Lung (tissue), 12 donors: ENCODE data around the gene ARHGAP27. TPM values are rescaled to one million over a fixed set of nuclear protein-coding genes. Genes with fewer than 3 reads are reported as not detected.

ENCODE experiments used
- ATAC-seq: fragments of 200-7000 bp; cut with Tn5 transposase; one replicate; pipeline ENCODE4 v1.9.1; 2020; ENCODE audit warnings: moderate number of reproducible peaks; ENCODE audit not compliant: insufficient read depth, low FRiP score
- DNase-seq, 3 donors: peaks; one replicate each; pipeline ENCODE4 v3.0.0-alpha.2; 2013 to 2017
- H3K27ac ChIP-seq, 2 donors: one replicate each; pipeline ENCODE4 v1.5.1; 2013; ENCODE audit warnings: mild to moderate bottlenecking in 2 of 2, moderate library complexity in 2 of 2, control low read depth in 1 of 2, inconsistent platforms in 1 of 2, low read depth in 1 of 2, low read length in 1 of 2
- H3K27me3 ChIP-seq, 3 donors: one replicate each; pipeline ENCODE4 v1.5.1; 2013; ENCODE audit warnings: low read length in 2 of 3; ENCODE audit not compliant: control insufficient read depth in 3 of 3, insufficient read depth in 3 of 3
- H3K36me3 ChIP-seq, 4 donors: one replicate each; pipeline ENCODE4 v1.5.1; 2013; ENCODE audit warnings: low read length in 4 of 4, mild to moderate bottlenecking in 1 of 4, moderate library complexity in 1 of 4; ENCODE audit not compliant: control insufficient read depth in 4 of 4, insufficient read depth in 4 of 4
- H3K4me1 ChIP-seq, 5 donors: one replicate each; pipeline ENCODE4 v1.5.1; 2013; ENCODE audit warnings: low read length in 5 of 5, mild to moderate bottlenecking in 2 of 5, moderate library complexity in 1 of 5; ENCODE audit not compliant: control insufficient read depth in 5 of 5, insufficient read depth in 5 of 5
- H3K4me3 ChIP-seq: one replicate; pipeline ENCODE4 v1.5.1; 2013; ENCODE audit warnings: mild to moderate bottlenecking, control low read depth, moderate library complexity
- H3K9ac ChIP-seq, 2 donors: one replicate each; pipeline ENCODE4 v1.5.1; 2013; ENCODE audit warnings: low read length in 2 of 2, control low read depth in 1 of 2; ENCODE audit not compliant: insufficient read depth in 1 of 2
- H3K9me3 ChIP-seq, 4 donors: one replicate each; pipeline ENCODE4 v1.5.1; 2013; ENCODE audit warnings: low read length in 3 of 4, mild to moderate bottlenecking in 1 of 4, moderate library complexity in 1 of 4; ENCODE audit not compliant: control insufficient read depth in 4 of 4, insufficient read depth in 3 of 4
- CTCF ChIP-seq: IDR thresholded peaks from 2 replicates; pipeline ENCODE4 v1.5.1; 2012; ENCODE audit warnings: mild to moderate bottlenecking; ENCODE audit errors: control extremely low read depth, extremely low read depth
- WGBS, 2 donors: extraction: QIAGEN DNeasy Blood & Tissue Kit; methylation state at CpG; one replicate each; pipeline ENCODE4 v1.1.7; 2013; 5-methylcytosine and 5-hydroxymethylcytosine counted together
- polyA plus RNA-seq, 2 donors: library from polyadenylated mRNA; stranded (reverse); fragments of 200-250 nt; gene quantifications; one replicate each; pipeline ENCODE4 v1.2.1, GENCODE V29; 2013
- total RNA-seq, 2 donors: library from RNA; depleted of rRNA in 1 of 2; stranded (reverse); fragments of >200 nt in 1 of 2; gene quantifications; one replicate each; pipeline ENCODE4 v1.2.1, GENCODE V29; 2014 to 2021
- donor health status: control.
- donor health status: control.
- donor health status: Bipolar disorder and iron deficiency.
- donor health status: healthy.
- donor health status: DM: yes; HTN: yes; CAD: no.

Gene ARHGAP27
- total and polyA plus RNA-seq, 4 donors, result 42.4 to 85.8 (median 61.8) TPM

- Histone ChIP-seq H3K27me3 (peaks cover 0 to 38% (median 26%) of the 10 kb centered on the region in 3 donors), H3K4me1 (peaks cover 0 to 21% (median 8%) of the 10 kb centered on the region in 5 donors), H3K9ac (no peak overlapping the region), H3K9me3 (no peaks in the 10 kb centered on the region), H3K36me3 (peaks cover 0 to 20% (median 0%) of the 10 kb centered on the region in 4 donors), H3K4me3 (peak overlapping the region; percentile 73), H3K27ac (peak overlapping the region; percentile 81 to 92)
- peak; percentile 77 for ATAC-seq
- no peak for TF ChIP-seq CTCF
- 0 to 1% methylated on average over 56 to 64 of the region's 64 CpGs for WGBS, 2 donors
- DNase-seq, result peak; percentile 69 to 80 (median 80)
Measured at GRCh38 chr17:45431531-45432404, 902 bp downstream of the ARHGAP27 start.

GRCh38 chr17:45430738-45431530 is 1.7 kb downstream of the ARHGAP27 start:
- Histone ChIP-seq H3K4me3 (peak overlapping the region; percentile 48), H3K27me3 (peaks cover 0 to 38% (median 28%) of the 10 kb centered on the region in 3 donors), H3K9me3 (no peaks in the 10 kb centered on the region), H3K4me1 (peaks cover 0 to 21% (median 8%) of the 10 kb centered on the region in 5 donors), H3K27ac (peak overlapping the region in 1 of 2 donors; percentile 75), H3K36me3 (peaks cover 0 to 12% (median 0%) of the 10 kb centered on the region in 4 donors), H3K9ac (no peak overlapping the region)
- DNase-seq (peak; percentile 70 to 84 (median 81)), ATAC-seq (peak; percentile 32)
- 17 to 19% methylated on average over 44 to 47 of the region's 47 CpGs for WGBS, 2 donors
- no peak for TF ChIP-seq CTCF

- WGBS, 2 donors, result 70 to 77% methylated on average over 63 to 68 of the region's 68 CpGs
- peaks cover 0 to 26% (median 10%) of the 10 kb centered on the region in 5 donors for H3K4me1 ChIP-seq
- TF ChIP-seq CTCF, result no peak
- DNase-seq, result no peak
- H3K27ac ChIP-seq, result peak overlapping the region in 1 of 2 donors; percentile 75
- H3K9ac ChIP-seq, result no peak overlapping the region
- peaks cover 0 to 8% (median 0%) of the 10 kb centered on the region in 4 donors for H3K36me3 ChIP-seq
- peaks cover 0 to 38% (median 28%) of the 10 kb centered on the region in 3 donors for H3K27me3 ChIP-seq
- H3K9me3 ChIP-seq, result no peaks in the 10 kb centered on the region
- H3K4me3 ChIP-seq, result no peak overlapping the region
- no peak for ATAC-seq
Measured at GRCh38 chr17:45430006-45430737, 2.5 kb downstream of the ARHGAP27 start.
